ENCODE results near the gene DUSP18.
A peak's percentile ranks its signal among the peaks of the same experiment; 100 is the strongest.

The DUSP18 gene

GRCh38 chr22:30668386-30668710, 673 bp upstream of the DUSP18 start:
- H3K4me1 ChIP-seq (ENCODE audit: low read depth, poor library complexity, severe bottlenecking) = peaks cover 16% of the 10 kb centered on the region
- no peaks in the 10 kb centered on the region for H3K79me2 ChIP-seq (ENCODE audit: insufficient read depth, low read depth)
- peak overlapping the region; percentile 40 for H3K4me2 ChIP-seq
- TF ChIP-seq, protein P1, sequence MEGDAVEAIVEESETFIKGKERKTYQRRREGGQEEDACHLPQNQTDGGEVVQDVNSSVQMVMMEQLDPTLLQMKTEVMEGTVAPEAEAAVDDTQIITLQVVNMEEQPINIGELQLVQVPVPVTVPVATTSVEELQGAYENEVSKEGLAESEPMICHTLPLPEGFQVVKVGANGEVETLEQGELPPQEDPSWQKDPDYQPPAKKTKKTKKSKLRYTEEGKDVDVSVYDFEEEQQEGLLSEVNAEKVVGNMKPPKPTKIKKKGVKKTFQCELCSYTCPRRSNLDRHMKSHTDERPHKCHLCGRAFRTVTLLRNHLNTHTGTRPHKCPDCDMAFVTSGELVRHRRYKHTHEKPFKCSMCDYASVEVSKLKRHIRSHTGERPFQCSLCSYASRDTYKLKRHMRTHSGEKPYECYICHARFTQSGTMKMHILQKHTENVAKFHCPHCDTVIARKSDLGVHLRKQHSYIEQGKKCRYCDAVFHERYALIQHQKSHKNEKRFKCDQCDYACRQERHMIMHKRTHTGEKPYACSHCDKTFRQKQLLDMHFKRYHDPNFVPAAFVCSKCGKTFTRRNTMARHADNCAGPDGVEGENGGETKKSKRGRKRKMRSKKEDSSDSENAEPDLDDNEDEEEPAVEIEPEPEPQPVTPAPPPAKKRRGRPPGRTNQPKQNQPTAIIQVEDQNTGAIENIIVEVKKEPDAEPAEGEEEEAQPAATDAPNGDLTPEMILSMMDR (conservative IDR thresholded peaks at IDR 0.05; ENCODE audit: low read depth, low read length) = no peak
- no peaks in the 10 kb centered on the region for H3K36me3 ChIP-seq (ENCODE audit: insufficient read depth)
- H4K20me1 ChIP-seq (ENCODE audit: insufficient read depth) = no peaks in the 10 kb centered on the region
- peak overlapping the region; percentile 98 for H2AFZ ChIP-seq (ENCODE audit: low read depth)
- no peaks in the 10 kb centered on the region for H3K27me3 ChIP-seq (ENCODE audit: insufficient read depth, low read depth)
- H3K4me3 ChIP-seq (IDR thresholded peaks at IDR 0.05; ENCODE audit: insufficient read depth, low read depth, low read length) = no peak overlapping the region
- no peak overlapping the region for H3K27ac ChIP-seq
- peak overlapping the region; percentile 31; the same call in 1 of the 2 replicates for H3K9ac ChIP-seq

DNA sequence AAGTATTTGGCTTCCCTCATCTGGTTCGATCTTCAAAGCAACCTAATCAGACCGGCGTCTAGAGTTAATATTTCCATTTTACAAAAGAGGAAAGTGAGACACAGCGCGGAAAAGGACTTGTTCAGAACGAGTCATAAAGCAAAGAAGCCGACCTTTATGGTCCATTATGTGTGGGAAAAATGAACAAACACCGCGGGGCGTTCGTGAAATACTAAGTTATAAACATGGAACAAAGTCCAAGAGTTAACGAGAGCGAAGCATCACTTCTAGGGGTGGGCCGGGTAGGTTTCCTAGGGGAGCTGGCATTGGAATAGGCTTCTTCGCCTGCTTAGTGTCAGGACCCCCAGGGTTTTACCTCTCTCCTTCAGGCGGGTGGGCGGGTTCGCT, 575 bp downstream of the DUSP18 start:
- Histone ChIP-seq H3K4me3 (IDR thresholded peaks at IDR 0.05; ENCODE audit: insufficient read depth, low read depth, low read length) (no peak overlapping the region), H3K4me2 (peak overlapping the region; percentile 50), H3K79me2 (ENCODE audit: insufficient read depth, low read depth) (no peaks in the 10 kb centered on the region), H3K36me3 (ENCODE audit: insufficient read depth) (no peaks in the 10 kb centered on the region), H3K27me3 (ENCODE audit: insufficient read depth, low read depth) (no peaks in the 10 kb centered on the region), H4K20me1 (ENCODE audit: insufficient read depth) (no peaks in the 10 kb centered on the region), H3K9ac (peak overlapping the region; percentile 31; the same call in 1 of the 2 replicates), H3K4me1 (ENCODE audit: low read depth, poor library complexity, severe bottlenecking) (peaks cover 16% of the 10 kb centered on the region), H2AFZ (ENCODE audit: low read depth) (peak overlapping the region; percentile 98), H3K27ac (no peak overlapping the region)
- TF ChIP-seq, protein P1 (conservative IDR thresholded peaks at IDR 0.05; ENCODE audit: low read depth, low read length) = no peak

- peaks cover 16% of the 10 kb centered on the region for H3K4me1 ChIP-seq (ENCODE audit: low read depth, poor library complexity, severe bottlenecking)
- no peaks in the 10 kb centered on the region for H3K36me3 ChIP-seq (ENCODE audit: insufficient read depth)
- no peaks in the 10 kb centered on the region for H3K27me3 ChIP-seq (ENCODE audit: insufficient read depth, low read depth)
- H2AFZ ChIP-seq (ENCODE audit: low read depth) = no peak overlapping the region
- TF ChIP-seq, protein P1 (conservative IDR thresholded peaks at IDR 0.05; ENCODE audit: low read depth, low read length) = no peak
- H4K20me1 ChIP-seq (ENCODE audit: insufficient read depth) = no peaks in the 10 kb centered on the region
- H3K27ac ChIP-seq = no peak overlapping the region
- H3K79me2 ChIP-seq (ENCODE audit: insufficient read depth, low read depth) = no peaks in the 10 kb centered on the region
- H3K4me2 ChIP-seq = no peak overlapping the region
- H3K9ac ChIP-seq = no peak overlapping the region
- no peak overlapping the region for H3K4me3 ChIP-seq (IDR thresholded peaks at IDR 0.05; ENCODE audit: insufficient read depth, low read depth, low read length)
Observed at GRCh38 chr22:30665786-30666185, 1.9 kb downstream of the DUSP18 start.

GRCh38 chr22:30665266-30665665, 2.4 kb downstream of the DUSP18 start:
- Histone ChIP-seq H3K4me2 (no peak overlapping the region), H3K27ac (no peak overlapping the region), H3K9ac (no peak overlapping the region), H3K4me1 (ENCODE audit: low read depth, poor library complexity, severe bottlenecking) (peaks cover 12% of the 10 kb centered on the region), H3K36me3 (ENCODE audit: insufficient read depth) (no peaks in the 10 kb centered on the region), H3K79me2 (ENCODE audit: insufficient read depth, low read depth) (no peaks in the 10 kb centered on the region), H4K20me1 (ENCODE audit: insufficient read depth) (no peaks in the 10 kb centered on the region), H3K27me3 (ENCODE audit: insufficient read depth, low read depth) (no peaks in the 10 kb centered on the region), H3K4me3 (IDR thresholded peaks at IDR 0.05; ENCODE audit: insufficient read depth, low read depth, low read length) (no peak overlapping the region), H2AFZ (ENCODE audit: low read depth) (no peak overlapping the region)
- TF ChIP-seq, protein P1 (conservative IDR thresholded peaks at IDR 0.05; ENCODE audit: low read depth, low read length) = no peak

All from KMS-11 (cell line).